CD4-positive, alpha-beta T cell (primary cell): ENCODE results near the gene TMEM52. TPM values are rescaled to one million over a fixed set of nuclear protein-coding genes. Genes with fewer than 3 reads are reported as not detected.

ENCODE experiments used
- ATAC-seq: fragments of 200-7000 bp; cut with Tn5 transposase; one replicate; pipeline ENCODE4 v1.10.0; 2022; ENCODE audit warnings: mild to moderate bottlenecking; ENCODE audit not compliant: poor library complexity
- CTCF ChIA-PET: fragments of 350-600 bp; sonication (Branson Sonifier 250); formaldehyde crosslinking; loops from one replicate; lab custom pipeline; 2021; ENCODE audit warnings: antibody characterized with exemption, inconsistent platforms; lab: Charles Lee
- POLR2A ChIA-PET: fragments of 350-600 bp; sonication (Branson Sonifier 250); formaldehyde crosslinking; loops from one replicate; lab custom pipeline; 2021; ENCODE audit warnings: antibody characterized with exemption, inconsistent platforms; lab: Charles Lee
- DNase-seq, 14 experiments: peaks; one replicate each; pipeline ENCODE4 v3.0.0-alpha.2; 2013 to 2020; ENCODE audit warnings: mixed read lengths in 2 of 14
- H3K27ac ChIP-seq, 2 donors: one replicate each; pipeline versions ENCODE4 v1.5.1 to v1.7.0; 2013; ENCODE audit warnings: low read length in 2 of 2, low read depth in 1 of 2, mild to moderate bottlenecking in 1 of 2
- H3K27me3 ChIP-seq, 2 experiments: 1 replicate in 1 of 2; 2 replicates in 1 of 2; pipeline versions ENCODE4 v1.6.1 to v1.7.0; 2013; ENCODE audit warnings: low read length in 2 of 2, control low read depth in 1 of 2, mild to moderate bottlenecking in 1 of 2, moderate library complexity in 1 of 2; ENCODE audit not compliant: insufficient read depth in 2 of 2, control insufficient read depth in 1 of 2
- H3K36me3 ChIP-seq: one replicate; pipeline ENCODE4 v1.6.1; 2013; ENCODE audit warnings: low read length, control low read depth; ENCODE audit not compliant: insufficient read depth
- H3K4me1 ChIP-seq: one replicate; pipeline ENCODE4 v1.6.1; 2013; ENCODE audit warnings: low read length, control low read depth; ENCODE audit not compliant: insufficient read depth
- H3K4me3 ChIP-seq: one replicate; pipeline ENCODE4 v1.5.1; 2013; ENCODE audit warnings: mild to moderate bottlenecking, low read length, moderate library complexity
- H3K9me3 ChIP-seq, 2 experiments: 1 replicate in 1 of 2; 2 replicates in 1 of 2; pipeline versions ENCODE4 v1.6.1 to v1.7.0; 2013; ENCODE audit warnings: low read length in 2 of 2, mild to moderate bottlenecking in 2 of 2, control low read depth in 1 of 2, moderate library complexity in 1 of 2; ENCODE audit not compliant: control insufficient read depth in 1 of 2, insufficient read depth in 1 of 2
- H3K27ac Mint-ChIP-seq: one replicate; pipeline ENCODE4 v1.8.0; 2020; ENCODE audit warnings: mixed read lengths
- H3K27me3 Mint-ChIP-seq: one replicate; pipeline ENCODE4 v1.8.0; 2021; ENCODE audit warnings: mixed read lengths
- H3K36me3 Mint-ChIP-seq: one replicate; pipeline ENCODE4 v1.8.0; 2021; ENCODE audit warnings: low read depth, mixed read lengths
- H3K4me1 Mint-ChIP-seq: one replicate; pipeline ENCODE4 v1.8.0; 2021; ENCODE audit warnings: low read depth, mixed read lengths
- H3K4me3 Mint-ChIP-seq: one replicate; pipeline ENCODE4 v1.8.0; 2020; ENCODE audit warnings: mild to moderate bottlenecking, mixed read lengths
- H3K9me3 Mint-ChIP-seq: one replicate; pipeline ENCODE4 v1.8.0; 2020; ENCODE audit warnings: mixed read lengths
- intact Hi-C, 2 experiments: fragments of 100-400 bp; cut with DNase I in 1 of 2; cut with micrococcal nuclease in 1 of 2; formaldehyde crosslinking; loops; one replicate each; pipeline versions ENCODE4 v1.15.1 to v1.9.0; 2023 to 2025; cut with DNase I, micrococcal nuclease
- total RNA-seq, 174 experiments: library from RNA in 2 of 174; stranded (reverse) in 2 of 174; gene quantifications; one replicate each; pipeline ENCODE4 v1.2.3 and lab custom pipeline; 2021 to 2026
- TF ChIP-seq, protein P1 (sequence below): fragments of 200-600 bp; IDR thresholded peaks from one replicate; pipeline ENCODE4 v1.8.0; 2022; ENCODE audit warnings: antibody characterized with exemption, mild to moderate bottlenecking

The TMEM52 gene
- total RNA-seq, 2 experiments from 2014 or later, result 0.49 to 1.9 TPM

DNA sequence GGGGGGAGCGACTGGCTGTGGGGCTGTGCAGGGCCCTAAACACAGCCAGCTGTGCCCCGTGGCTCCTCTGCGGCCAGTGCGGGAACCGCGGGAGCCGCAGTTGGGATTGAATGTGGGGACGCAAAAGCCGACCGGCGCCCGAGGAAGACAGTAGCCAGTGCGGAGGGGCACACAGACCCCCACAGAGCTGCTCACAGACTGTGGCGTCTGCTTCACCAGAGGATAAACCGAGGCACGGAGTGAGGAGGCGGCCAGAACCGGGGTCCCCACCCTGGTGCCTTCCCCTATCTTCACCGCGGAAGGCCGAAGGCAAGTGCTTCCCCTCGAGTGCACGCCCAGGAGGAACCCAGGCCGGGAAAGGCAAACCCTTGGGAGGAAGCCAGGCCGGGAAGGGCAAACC is 8.7 kb upstream of the TMEM52 start:
- intact Hi-C loops, result no loop called here
- no peaks in the 10 kb centered on the region for H3K4me1 Mint-ChIP-seq
- Histone ChIP-seq H3K36me3 (no peaks in the 10 kb centered on the region), H3K4me3 (no peak overlapping the region), H3K4me1 (no peaks in the 10 kb centered on the region), H3K27ac (no peak overlapping the region), H3K27me3 (no peaks in the 10 kb centered on the region), H3K9me3 (no peaks in the 10 kb centered on the region)
- CTCF ChIA-PET, result no interaction called here
- no peak overlapping the region for H3K4me3 Mint-ChIP-seq
- no peaks in the 10 kb centered on the region for H3K9me3 Mint-ChIP-seq
- POLR2A ChIA-PET, result no interaction called here
- no peak overlapping the region for H3K27ac Mint-ChIP-seq
- H3K36me3 Mint-ChIP-seq, result no peaks in the 10 kb centered on the region
- TF ChIP-seq, protein P1, sequence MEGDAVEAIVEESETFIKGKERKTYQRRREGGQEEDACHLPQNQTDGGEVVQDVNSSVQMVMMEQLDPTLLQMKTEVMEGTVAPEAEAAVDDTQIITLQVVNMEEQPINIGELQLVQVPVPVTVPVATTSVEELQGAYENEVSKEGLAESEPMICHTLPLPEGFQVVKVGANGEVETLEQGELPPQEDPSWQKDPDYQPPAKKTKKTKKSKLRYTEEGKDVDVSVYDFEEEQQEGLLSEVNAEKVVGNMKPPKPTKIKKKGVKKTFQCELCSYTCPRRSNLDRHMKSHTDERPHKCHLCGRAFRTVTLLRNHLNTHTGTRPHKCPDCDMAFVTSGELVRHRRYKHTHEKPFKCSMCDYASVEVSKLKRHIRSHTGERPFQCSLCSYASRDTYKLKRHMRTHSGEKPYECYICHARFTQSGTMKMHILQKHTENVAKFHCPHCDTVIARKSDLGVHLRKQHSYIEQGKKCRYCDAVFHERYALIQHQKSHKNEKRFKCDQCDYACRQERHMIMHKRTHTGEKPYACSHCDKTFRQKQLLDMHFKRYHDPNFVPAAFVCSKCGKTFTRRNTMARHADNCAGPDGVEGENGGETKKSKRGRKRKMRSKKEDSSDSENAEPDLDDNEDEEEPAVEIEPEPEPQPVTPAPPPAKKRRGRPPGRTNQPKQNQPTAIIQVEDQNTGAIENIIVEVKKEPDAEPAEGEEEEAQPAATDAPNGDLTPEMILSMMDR, result no peak
- ATAC-seq (no peak), DNase-seq (peak in 1 of 14 experiments; percentile 12)
- H3K27me3 Mint-ChIP-seq, result no peaks in the 10 kb centered on the region

DNA sequence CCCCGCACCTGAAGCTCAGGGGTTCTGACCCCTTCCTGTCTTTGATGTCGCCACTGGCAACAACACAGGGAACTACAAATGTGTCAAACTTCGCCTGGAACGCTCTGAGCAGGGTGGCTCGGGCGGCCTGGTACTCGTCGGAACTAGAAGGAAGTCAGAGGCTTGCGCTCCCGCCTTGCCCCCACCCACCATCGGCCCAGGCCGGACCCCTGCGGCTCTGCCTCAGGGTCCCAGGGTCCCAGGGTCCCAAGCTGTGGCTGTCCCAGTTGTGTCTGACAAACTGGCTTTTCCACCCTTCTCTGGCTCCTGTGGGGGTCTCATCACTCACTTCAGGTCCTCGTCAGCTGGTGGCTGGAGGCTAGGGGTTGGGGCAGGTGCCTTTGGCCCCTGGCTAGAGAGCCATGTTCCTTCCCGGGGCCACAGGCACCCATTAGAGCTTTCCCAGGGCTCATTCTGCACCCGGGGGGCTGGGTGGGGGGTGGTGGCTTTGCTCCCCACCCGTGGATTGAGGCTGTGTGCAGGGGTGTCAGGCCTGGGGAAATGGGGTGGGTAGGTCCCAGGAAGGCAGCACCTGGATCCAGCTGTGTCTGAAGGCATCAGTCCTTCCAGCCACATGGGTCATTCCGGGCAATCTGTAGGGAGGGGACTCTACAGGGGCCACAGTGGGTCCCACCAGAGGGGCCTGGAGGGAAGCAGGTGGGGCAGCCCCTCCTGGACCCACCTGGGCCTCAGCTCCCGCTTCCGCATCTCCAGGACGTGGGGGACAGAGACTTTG is 8.0 kb upstream of the TMEM52 start:
- no peaks in the 10 kb centered on the region for H3K4me1 ChIP-seq
- no peaks in the 10 kb centered on the region for H3K9me3 ChIP-seq
- no peaks in the 10 kb centered on the region for H3K36me3 Mint-ChIP-seq
- ATAC-seq (no peak), DNase-seq (peak in 1 of 14 experiments; percentile 16)
- H3K4me1 Mint-ChIP-seq, result no peaks in the 10 kb centered on the region
- no peak overlapping the region for H3K4me3 Mint-ChIP-seq
- H3K27ac ChIP-seq, result no peak overlapping the region
- no peaks in the 10 kb centered on the region for H3K27me3 Mint-ChIP-seq
- ChIA-PET POLR2A (no interaction called here), CTCF (no interaction called here)
- TF ChIP-seq, protein P1, result no peak
- H3K27ac Mint-ChIP-seq, result no peak overlapping the region
- no peaks in the 10 kb centered on the region for H3K36me3 ChIP-seq
- intact Hi-C loops, result no loop called here
- no peaks in the 10 kb centered on the region for H3K27me3 ChIP-seq
- H3K9me3 Mint-ChIP-seq, result no peaks in the 10 kb centered on the region
- H3K4me3 ChIP-seq, result no peak overlapping the region

DNA sequence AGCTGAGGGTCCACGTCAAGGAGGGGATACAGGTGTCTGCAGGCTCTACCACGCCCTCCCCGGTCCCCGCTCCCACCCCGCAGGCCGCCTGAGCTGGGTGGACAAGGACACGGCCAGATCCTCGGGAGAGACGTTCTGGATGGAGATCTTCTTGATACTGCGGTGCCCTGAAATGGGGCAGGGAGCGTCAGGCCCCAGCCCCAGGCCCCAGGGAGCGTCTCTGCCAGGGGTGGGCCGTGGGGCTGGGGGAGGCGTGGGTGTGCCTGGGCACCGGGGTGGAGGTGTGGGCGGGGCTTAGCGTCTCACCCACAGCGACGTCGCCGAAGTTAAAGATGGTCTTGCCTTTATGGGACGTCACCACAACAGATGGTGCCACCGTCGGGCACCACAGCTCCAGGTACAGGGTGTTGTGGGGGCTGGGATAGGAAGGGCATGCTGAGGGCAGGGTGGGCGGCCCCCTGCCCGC is 7.3 kb upstream of the TMEM52 start:
- intact Hi-C loops, result no loop called here
- no peak overlapping the region for H3K4me3 Mint-ChIP-seq
- Histone ChIP-seq H3K4me3 (no peak overlapping the region), H3K9me3 (no peaks in the 10 kb centered on the region), H3K36me3 (no peaks in the 10 kb centered on the region), H3K27me3 (no peaks in the 10 kb centered on the region), H3K4me1 (no peaks in the 10 kb centered on the region), H3K27ac (no peak overlapping the region)
- ChIA-PET POLR2A (no interaction called here), CTCF (no interaction called here)
- H3K27ac Mint-ChIP-seq, result no peak overlapping the region
- no peak for ATAC-seq
- H3K36me3 Mint-ChIP-seq, result no peaks in the 10 kb centered on the region
- TF ChIP-seq, protein P1, result no peak
- H3K27me3 Mint-ChIP-seq, result no peaks in the 10 kb centered on the region
- H3K9me3 Mint-ChIP-seq, result no peaks in the 10 kb centered on the region
- peak in 1 of 14 experiments; percentile 33 for DNase-seq
- no peaks in the 10 kb centered on the region for H3K4me1 Mint-ChIP-seq
